HepG2 (cell line): ENCODE results near the gene ARID3C. TPM values are rescaled to one million over a fixed set of nuclear protein-coding genes. Genes with fewer than 3 reads are reported as not detected.

ENCODE experiments used
- CBX1 ChIP-seq: IDR thresholded peaks from one replicate; pipeline ENCODE4 v1.6.1; 2016; ENCODE audit warnings: antibody characterized with exemption, low read depth
- CEBPG ChIP-seq: IDR thresholded peaks from 2 replicates; pipeline ENCODE4 v1.6.1; 2016
- EZH2 ChIP-seq: conservative IDR thresholded peaks from 2 replicates; pipeline ENCODE4 v1.6.1; 2012; ENCODE audit warnings: mild to moderate bottlenecking, low read depth, low read length, moderate library complexity
- FIP1L1 ChIP-seq: fragments of 200-400 bp; formaldehyde crosslinking; IDR thresholded peaks from 2 replicates; pipeline ENCODE4 v1.6.1; 2018; ENCODE audit warnings: low read depth, mild to moderate bottlenecking, low read length, moderate library complexity, borderline replicate concordance; ENCODE audit not compliant: insufficient read depth
- HNRNPL ChIP-seq: fragments of 200-400 bp; formaldehyde crosslinking; IDR thresholded peaks from 2 replicates; pipeline ENCODE4 v1.6.1; 2017; ENCODE audit warnings: mild to moderate bottlenecking, low read depth, low read length
- LCORL ChIP-seq, 2 experiments: fragments of 450-650 bp in 1 of 2; sonication (generic) in 1 of 2; formaldehyde crosslinking in 1 of 2; IDR thresholded peaks; 2 replicates each; pipeline versions ENCODE4 v1.5.0 to v1.6.1; 2017 to 2020; ENCODE audit warnings: antibody characterized with exemption in 1 of 2, missing genetic modification reagents in 1 of 2
- NR2C2 ChIP-seq: sonication (generic); formaldehyde crosslinking; IDR thresholded peaks from 2 replicates; pipeline ENCODE4 v1.4.0; 2020; ENCODE audit warnings: missing genetic modification reagents, mild to moderate bottlenecking, moderate library complexity, borderline replicate concordance
- NR2F2 ChIP-seq: IDR thresholded peaks from 2 replicates; pipeline ENCODE4 v1.6.1; 2012; ENCODE audit warnings: low read depth, inconsistent platforms, borderline replicate concordance
- PAF1 ChIP-seq: IDR thresholded peaks from 2 replicates; pipeline ENCODE4 v1.6.1; 2016; ENCODE audit warnings: missing genetic modification reagents, missing compliant biosample characterization
- SNAPC4 ChIP-seq: sonication (generic); formaldehyde crosslinking; IDR thresholded peaks from 2 replicates; pipeline ENCODE4 v1.4.0; 2020; ENCODE audit warnings: mild to moderate bottlenecking, missing genetic modification reagents
- SUZ12 ChIP-seq: fragments of 150-350 bp; IDR thresholded peaks from 2 replicates; pipeline ENCODE4 v1.6.1; 2014; ENCODE audit warnings: low read depth, low read length
- SYNCRIP ChIP-seq: fragments of 200-400 bp; formaldehyde crosslinking; IDR thresholded peaks from 2 replicates; pipeline ENCODE4 v1.6.1; 2018; ENCODE audit warnings: mild to moderate bottlenecking, low read depth, low read length; ENCODE audit not compliant: insufficient read depth
- TARDBP ChIP-seq: sonication (generic); formaldehyde crosslinking; IDR thresholded peaks from 2 replicates; pipeline ENCODE4 v1.8.0; 2022; ENCODE audit warnings: mild to moderate bottlenecking, missing genetic modification reagents
- TFDP1 ChIP-seq: IDR thresholded peaks from 2 replicates; pipeline ENCODE4 v1.6.1; 2016; ENCODE audit warnings: missing compliant biosample characterization, missing genetic modification reagents, borderline replicate concordance
- ZFY ChIP-seq: sonication (generic); formaldehyde crosslinking; IDR thresholded peaks from 2 replicates; pipeline ENCODE4 v1.4.0; 2020; ENCODE audit warnings: missing genetic modification reagents
- ZKSCAN1 ChIP-seq: fragments of 150-350 bp; IDR thresholded peaks from 2 replicates; pipeline ENCODE4 v1.6.1; 2014; ENCODE audit warnings: low read length
- ZNF274 ChIP-seq: sonication (generic); formaldehyde crosslinking; IDR thresholded peaks from 2 replicates; pipeline ENCODE4 v1.5.1; 2020; ENCODE audit warnings: mild to moderate bottlenecking, missing genetic modification reagents
- ZNF598 ChIP-seq: sonication (generic); formaldehyde crosslinking; IDR thresholded peaks from 2 replicates; pipeline ENCODE4 v1.5.1; 2020; ENCODE audit warnings: mild to moderate bottlenecking, missing genetic modification reagents, borderline replicate concordance
- ZNF850 ChIP-seq: sonication (generic); formaldehyde crosslinking; conservative IDR thresholded peaks from 2 replicates; pipeline ENCODE4 v1.9.0; 2021; ENCODE audit warnings: mild to moderate bottlenecking, missing genetic modification reagents
- polyA plus RNA-seq, 8 experiments: library from polyadenylated mRNA; depleted of rRNA in 3 of 8; stranded (reverse) in 7 of 8; unstranded in 1 of 8; fragments of >200 nt; fragmentation: Illumina TruSeq in 4 of 8; extraction: Trizol in 4 of 8; gene quantifications; 2 replicates each; pipeline versions ENCODE4 v1.2.1 to v1.2.3, GENCODE V29; 2011 to 2016; ENCODE audit warnings: low read depth in 4 of 8, missing spikeins in 1 of 8, mixed read lengths in 1 of 8; ENCODE audit not compliant: insufficient read depth in 1 of 8
- total RNA-seq, 5 experiments: library from RNA; depleted of rRNA; stranded (reverse); fragments of >200 nt; fragmentation: Illumina TruSeq; extraction: Trizol; gene quantifications; 2 replicates each; pipeline ENCODE4 v1.2.3, GENCODE V29; 2016; ENCODE audit warnings: low read depth in 1 of 5
- TF ChIP-seq, protein P1 (sequence below): sonication (generic); formaldehyde crosslinking; IDR thresholded peaks from 2 replicates; pipeline ENCODE4 v1.4.0; 2020; ENCODE audit warnings: low read depth, mild to moderate bottlenecking, missing genetic modification reagents
- TF ChIP-seq, protein P2 (sequence below): IDR thresholded peaks from 2 replicates; pipeline ENCODE4 v1.6.1; 2016

The ARID3C gene
- total and polyA plus RNA-seq, 2 of the 13 experiments (the other 11 are each of a cell fraction or from before 2014, with no cell fraction given): not detected

GRCh38 chr9:34651876-34652601 lies 23.2 kb upstream of the ARID3C start, which contains the start of gene IL11RA (continued):
- TF ChIP-seq ZNF274 (CRISPR knock-in tag) (no peak; the same call in 1 of the 2 replicates), CBX1 (no peak), CEBPG (CRISPR knock-in tag) (peak; percentile 31; the same call in 1 of the 2 replicates), LCORL (IDR thresholded peaks at IDR 0.05) (no peak), LCORL (CRISPR knock-in tag; IDR thresholded peaks at IDR 0.05) (peak; percentile 85), TFDP1 (CRISPR knock-in tag) (peak; percentile 84), ZNF598 (CRISPR knock-in tag) (no peak), HNRNPL (peak; percentile 89), FIP1L1 (no peak), SUZ12 (no peak), EZH2 (no peak), PAF1 (CRISPR knock-in tag) (peak; percentile 58; the same call in 1 of the 2 replicates), SYNCRIP (no peak), SNAPC4 (CRISPR knock-in tag) (0 out of 2 replicates have a peak, but pooled peaks have one; percentile 22), NR2F2 (peak; percentile 58; the same call in 1 of the 2 replicates), ZNF850 (CRISPR knock-in tag) (no peak), NR2C2 (CRISPR knock-in tag) (peak; percentile 89), TARDBP (CRISPR knock-in tag) (no peak; the same call in 1 of the 2 replicates), ZFY (CRISPR knock-in tag) (peak; percentile 75), ZKSCAN1 (no peak)
- TF ChIP-seq, protein P1, sequence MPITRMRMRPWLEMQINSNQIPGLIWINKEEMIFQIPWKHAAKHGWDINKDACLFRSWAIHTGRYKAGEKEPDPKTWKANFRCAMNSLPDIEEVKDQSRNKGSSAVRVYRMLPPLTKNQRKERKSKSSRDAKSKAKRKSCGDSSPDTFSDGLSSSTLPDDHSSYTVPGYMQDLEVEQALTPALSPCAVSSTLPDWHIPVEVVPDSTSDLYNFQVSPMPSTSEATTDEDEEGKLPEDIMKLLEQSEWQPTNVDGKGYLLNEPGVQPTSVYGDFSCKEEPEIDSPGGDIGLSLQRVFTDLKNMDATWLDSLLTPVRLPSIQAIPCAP (CRISPR knock-in tag): no peak
- TF ChIP-seq, protein P2, sequence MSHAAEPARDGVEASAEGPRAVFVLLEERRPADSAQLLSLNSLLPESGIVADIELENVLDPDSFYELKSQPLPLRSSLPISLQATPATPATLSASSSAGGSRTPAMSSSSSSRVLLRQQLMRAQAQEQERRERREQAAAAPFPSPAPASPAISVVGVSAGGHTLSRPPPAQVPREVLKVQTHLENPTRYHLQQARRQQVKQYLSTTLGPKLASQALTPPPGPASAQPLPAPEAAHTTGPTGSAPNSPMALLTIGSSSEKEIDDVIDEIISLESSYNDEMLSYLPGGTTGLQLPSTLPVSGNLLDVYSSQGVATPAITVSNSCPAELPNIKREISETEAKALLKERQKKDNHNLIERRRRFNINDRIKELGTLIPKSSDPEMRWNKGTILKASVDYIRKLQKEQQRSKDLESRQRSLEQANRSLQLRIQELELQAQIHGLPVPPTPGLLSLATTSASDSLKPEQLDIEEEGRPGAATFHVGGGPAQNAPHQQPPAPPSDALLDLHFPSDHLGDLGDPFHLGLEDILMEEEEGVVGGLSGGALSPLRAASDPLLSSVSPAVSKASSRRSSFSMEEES: 0 out of 2 replicates have a peak, but pooled peaks have one; percentile 17
